Immature natural killer cell (primary cell): ENCODE measurements around the gene ZNF136. TPM values are rescaled to one million over a fixed set of nuclear protein-coding genes. Genes with fewer than 3 reads are reported as not detected.

Experiments used
- DNase-seq, 3 donors: peaks; one replicate each; pipeline ENCODE4 v3.0.0; 2022; ENCODE audit warnings: mixed read lengths in 1 of 3
- H3K27ac Mint-ChIP-seq, 6 donors: one replicate each; pipeline ENCODE4 v1.8.0; 2020; ENCODE audit warnings: mixed read lengths in 6 of 6, mild to moderate bottlenecking in 5 of 6, inconsistent platforms in 4 of 6, moderate library complexity in 3 of 6
- H3K27me3 Mint-ChIP-seq, 3 donors: one replicate each; pipeline ENCODE4 v1.8.0; 2020 to 2021; ENCODE audit warnings: low read depth in 3 of 3, mild to moderate bottlenecking in 3 of 3, mixed read lengths in 3 of 3, moderate library complexity in 3 of 3, inconsistent platforms in 1 of 3
- H3K36me3 Mint-ChIP-seq, 3 donors: one replicate each; pipeline ENCODE4 v1.8.0; 2020; ENCODE audit warnings: mixed read lengths in 3 of 3, inconsistent platforms in 2 of 3, mild to moderate bottlenecking in 2 of 3
- H3K4me1 Mint-ChIP-seq, 2 donors: one replicate each; pipeline ENCODE4 v1.8.0; 2020; ENCODE audit warnings: inconsistent platforms in 2 of 2, mild to moderate bottlenecking in 2 of 2, mixed read lengths in 2 of 2, moderate library complexity in 1 of 2
- H3K4me3 Mint-ChIP-seq, 5 donors: one replicate each; pipeline ENCODE4 v1.8.0; 2020; ENCODE audit warnings: mild to moderate bottlenecking in 5 of 5, mixed read lengths in 5 of 5, inconsistent platforms in 3 of 5, moderate library complexity in 3 of 5
- H3K9me3 Mint-ChIP-seq, 6 donors: one replicate each; pipeline ENCODE4 v1.8.0; 2020; ENCODE audit warnings: mild to moderate bottlenecking in 6 of 6, mixed read lengths in 6 of 6, inconsistent platforms in 4 of 6, moderate library complexity in 3 of 6
- polyA plus RNA-seq, 3 donors: library from polyadenylated mRNA; unstranded; fragments of 300-500 nt; fragmentation: Illumina TruSeq; gene quantifications; one replicate each; pipeline ENCODE4 v1.2.3, GENCODE V29; 2021

Gene ZNF136
- polyA plus RNA-seq, 3 donors from 2014 or later: 15.1 to 20.1 (median 18.6) TPM

DNA sequence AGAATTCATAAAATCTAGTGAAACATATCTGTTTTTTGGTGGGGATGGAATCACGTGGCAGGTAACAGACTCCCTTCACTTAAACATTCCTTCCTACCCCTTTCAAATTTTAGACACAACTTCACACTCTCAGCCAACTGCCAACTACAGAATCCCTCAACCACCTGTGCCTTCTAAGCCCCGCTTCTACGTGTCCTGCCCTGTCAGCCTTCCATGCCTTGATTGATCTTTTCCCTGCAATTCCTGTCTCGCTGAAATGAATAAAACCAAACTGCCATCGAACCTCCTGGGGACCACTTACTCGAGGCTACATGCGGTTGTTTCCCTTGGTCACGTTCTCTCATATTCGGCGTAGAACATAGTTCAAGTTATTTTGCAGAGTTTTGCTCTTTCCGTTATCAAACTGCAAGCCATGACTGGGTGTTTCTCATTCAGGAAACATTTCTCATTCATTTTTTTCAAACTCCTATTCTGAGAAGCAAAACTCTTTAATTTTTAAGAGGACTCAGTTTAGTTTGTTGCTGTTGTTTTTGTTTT lies 7.5 kb upstream of the ZNF136 start:
- Mint-ChIP-seq H3K36me3 (peaks cover 0 to 3% (median 0%) of the 10 kb centered on the region in 3 donors), H3K4me1 (peaks cover 25 to 28% of the 10 kb centered on the region in 2 donors), H3K27ac (peak overlapping the region in 5 of 6 donors; percentile 1 to 78 (median 73)), H3K4me3 (peak overlapping the region; percentile 83 to 94 (median 91)), H3K27me3 (peaks cover 0 to 5% (median 3%) of the 10 kb centered on the region in 3 donors), H3K9me3 (peaks cover 0 to 2% (median 0%) of the 10 kb centered on the region in 6 donors)
- DNase-seq: no peak

DNA sequence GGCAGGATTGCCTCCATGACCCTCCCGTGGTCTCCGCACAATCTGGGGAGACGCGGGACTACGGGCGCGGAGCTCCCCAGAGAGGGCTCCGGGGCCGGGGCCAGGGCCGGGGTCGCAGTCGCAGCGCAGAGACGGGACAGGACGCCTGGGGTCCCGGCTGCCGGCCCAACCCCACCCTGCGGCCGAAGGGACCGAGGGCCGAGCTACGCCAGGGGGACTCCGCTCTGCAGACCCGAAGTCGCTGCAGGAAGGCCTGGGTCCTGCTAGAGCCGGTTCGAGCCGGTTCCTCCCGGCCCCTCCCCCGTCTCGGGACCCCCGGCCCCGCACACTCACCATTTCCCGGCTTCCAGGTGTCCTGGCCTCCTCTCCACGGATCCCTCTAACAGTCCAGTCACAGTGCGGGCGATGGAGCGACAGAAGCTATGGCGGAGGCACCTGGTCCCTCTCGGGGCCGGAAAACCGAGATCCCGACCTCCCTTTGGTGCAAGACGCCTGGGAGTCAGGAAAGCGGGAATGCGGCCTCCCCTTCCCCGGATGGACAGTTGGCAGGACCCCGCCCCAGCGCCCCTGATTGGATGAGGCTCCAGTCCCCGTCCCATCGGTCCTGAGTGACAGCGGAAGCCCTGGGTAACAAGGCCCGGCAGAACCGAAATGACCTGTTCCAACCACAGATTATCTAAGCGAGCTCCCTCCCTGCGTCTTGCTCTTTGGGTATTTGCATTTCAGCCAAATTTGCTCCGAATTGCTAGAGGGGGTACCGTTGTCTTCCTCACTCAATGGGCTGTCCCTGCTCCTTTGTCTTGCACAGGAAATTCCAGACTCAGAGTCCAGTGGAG lies 6.5 kb upstream of the ZNF136 start, which contains the start of gene ZNF625:
Gene ZNF625, minus strand, starts transcription at position 512 of the 836 bp plus-strand sequence. Its CDS starts 176 bp downstream, at position 336.
- H3K4me1 Mint-ChIP-seq: peaks cover 25 to 28% of the 10 kb centered on the region in 2 donors
- H3K27me3 Mint-ChIP-seq: peaks cover 0 to 5% (median 3%) of the 10 kb centered on the region in 3 donors

DNA sequence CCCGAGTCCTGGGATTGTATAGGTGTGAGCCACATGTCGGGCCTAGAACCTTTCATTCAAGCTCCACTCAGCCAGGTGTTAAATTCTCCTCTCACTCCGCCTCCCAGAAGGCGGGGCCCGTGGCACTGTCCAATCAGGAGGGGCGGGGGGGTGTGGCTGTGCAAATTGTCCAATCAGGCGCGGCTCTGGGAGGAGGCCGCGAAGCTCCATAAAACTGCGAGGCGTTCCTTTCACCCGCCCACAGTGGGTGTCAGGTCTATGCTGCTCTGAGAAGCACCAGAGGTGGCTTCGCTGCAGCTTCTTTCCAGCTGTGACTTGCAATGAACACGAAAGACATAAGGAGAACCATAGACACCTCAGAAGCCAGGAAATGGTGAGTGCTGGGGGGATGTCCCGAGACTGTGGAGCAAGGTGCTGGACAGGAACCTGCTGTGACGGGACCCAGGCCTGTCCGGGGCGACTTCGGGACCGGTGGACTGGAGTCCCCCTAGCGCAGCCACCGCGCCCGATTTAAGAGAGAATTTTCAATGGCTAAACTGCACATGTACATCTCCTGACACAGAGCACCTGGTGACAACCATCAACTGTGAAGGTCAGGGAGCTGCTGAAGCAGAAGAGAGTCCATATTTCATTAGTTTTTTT lies 3.0 kb upstream of the ZNF136 start:
- H3K27me3 Mint-ChIP-seq: peaks cover 2 to 4% (median 4%) of the 10 kb centered on the region in 3 donors
- H3K4me1 Mint-ChIP-seq: peaks cover 41 to 47% of the 10 kb centered on the region in 2 donors
- DNase-seq: no peak
- H3K9me3 Mint-ChIP-seq: no peaks in the 10 kb centered on the region
- H3K27ac Mint-ChIP-seq: no peak overlapping the region
- H3K4me3 Mint-ChIP-seq: peak overlapping the region in 1 of 5 donors; percentile 27
- H3K36me3 Mint-ChIP-seq: peaks cover 0 to under 1% (median 0%) of the 10 kb centered on the region in 3 donors

More for the DNA sequence above, 6.5 kb upstream of the ZNF136 start, which contains the start of gene ZNF625:
- Mint-ChIP-seq H3K9me3 (peaks cover 0 to 2% (median 0%) of the 10 kb centered on the region in 6 donors), H3K4me3 (peak within 1 kb of the TSS; percentile 83 to 94 (median 91)), H3K36me3 (no peaks in the 10 kb centered on the region), H3K27ac (peak within 1 kb of the TSS; percentile 62 to 91 (median 80))
- DNase-seq: peak; percentile 32 to 36 (median 32)

DNA sequence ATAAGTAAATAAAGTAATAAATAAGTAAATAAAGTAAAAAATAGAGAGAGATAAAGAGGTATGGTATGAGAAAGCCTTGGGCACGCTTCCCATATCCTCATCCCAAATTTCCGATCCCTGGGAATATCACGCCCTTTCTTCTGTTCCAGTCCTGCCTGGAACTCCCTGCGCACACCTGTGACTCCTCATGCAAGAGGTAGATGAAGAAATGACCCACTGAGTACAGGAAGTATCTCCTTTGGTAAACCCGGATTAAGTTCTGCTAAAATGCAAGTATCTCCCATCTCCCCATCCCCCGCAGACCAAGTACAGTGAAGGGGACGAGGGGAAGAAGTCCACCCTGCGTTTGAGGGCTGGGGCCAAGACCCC lies 399 bp upstream of the ZNF136 start:
- no peak for DNase-seq
- no peaks in the 10 kb centered on the region for H3K9me3 Mint-ChIP-seq
- peaks cover 0 to 4% (median 0%) of the 10 kb centered on the region in 3 donors for H3K36me3 Mint-ChIP-seq
- H3K4me3 Mint-ChIP-seq: peak overlapping the region; percentile 95 to 100 (median 97)
- H3K27ac Mint-ChIP-seq: peak overlapping the region; percentile 96 to 99 (median 98)
- peaks cover 46 to 54% of the 10 kb centered on the region in 2 donors for H3K4me1 Mint-ChIP-seq
- peaks cover 2% of the 10 kb centered on the region in 3 donors for H3K27me3 Mint-ChIP-seq

DNA sequence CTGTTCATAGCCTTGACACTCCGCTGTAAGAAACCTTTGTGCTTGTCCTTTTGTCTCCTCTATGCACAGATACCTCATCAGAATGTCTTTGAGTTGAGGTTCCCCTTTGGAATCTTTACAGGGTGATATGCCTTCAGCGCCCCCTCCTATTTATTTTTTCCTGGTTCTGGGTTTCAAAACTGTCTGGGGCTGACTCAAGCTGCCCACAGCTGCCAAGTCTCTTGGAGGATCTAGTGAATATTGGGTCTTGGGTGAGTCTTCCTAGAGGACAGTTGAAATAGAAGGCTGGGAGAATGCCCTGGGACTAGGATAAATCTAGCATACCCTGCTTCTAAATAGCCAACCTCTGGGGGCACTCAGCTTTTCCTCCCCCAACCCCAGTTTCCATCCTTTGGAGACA lies 930 bp downstream of the ZNF136 start:
- Mint-ChIP-seq H3K27ac (peak overlapping the region; percentile 95 to 100 (median 96)), H3K9me3 (no peaks in the 10 kb centered on the region), H3K36me3 (peaks cover 0 to 4% (median 0%) of the 10 kb centered on the region in 3 donors), H3K4me1 (peaks cover 45 to 54% of the 10 kb centered on the region in 2 donors), H3K27me3 (peaks cover 2% of the 10 kb centered on the region in 3 donors), H3K4me3 (peak overlapping the region; percentile 94 to 100 (median 96))
- no peak for DNase-seq

DNA sequence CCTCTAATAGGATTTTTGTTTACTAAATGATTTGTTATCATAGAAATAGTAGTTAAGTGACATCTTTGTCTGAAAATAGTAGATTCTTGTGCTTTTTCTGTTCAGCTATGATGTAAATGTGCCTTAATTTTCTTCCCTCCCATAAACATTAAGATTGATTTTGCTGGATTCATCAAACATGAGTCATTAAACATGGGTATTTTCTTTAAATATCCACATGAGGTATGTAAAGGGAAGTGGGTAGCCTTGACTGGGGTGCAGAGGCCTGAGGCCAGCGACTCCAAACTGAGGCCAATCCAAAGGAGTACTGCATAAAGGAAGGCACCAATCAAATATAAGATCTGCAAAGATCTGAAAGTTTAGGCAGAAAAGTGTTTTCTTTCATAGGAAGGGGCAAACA lies 3.7 kb downstream of the ZNF136 start:
- peaks cover 2% of the 10 kb centered on the region in 3 donors for H3K27me3 Mint-ChIP-seq
- peaks cover 47 to 59% of the 10 kb centered on the region in 2 donors for H3K4me1 Mint-ChIP-seq
- peak overlapping the region; percentile 4 to 67 (median 46) for H3K27ac Mint-ChIP-seq
- H3K4me3 Mint-ChIP-seq: no peak overlapping the region
- DNase-seq: no peak
- no peaks in the 10 kb centered on the region for H3K9me3 Mint-ChIP-seq
- H3K36me3 Mint-ChIP-seq: peaks cover 4 to 14% (median 9%) of the 10 kb centered on the region in 3 donors

DNA sequence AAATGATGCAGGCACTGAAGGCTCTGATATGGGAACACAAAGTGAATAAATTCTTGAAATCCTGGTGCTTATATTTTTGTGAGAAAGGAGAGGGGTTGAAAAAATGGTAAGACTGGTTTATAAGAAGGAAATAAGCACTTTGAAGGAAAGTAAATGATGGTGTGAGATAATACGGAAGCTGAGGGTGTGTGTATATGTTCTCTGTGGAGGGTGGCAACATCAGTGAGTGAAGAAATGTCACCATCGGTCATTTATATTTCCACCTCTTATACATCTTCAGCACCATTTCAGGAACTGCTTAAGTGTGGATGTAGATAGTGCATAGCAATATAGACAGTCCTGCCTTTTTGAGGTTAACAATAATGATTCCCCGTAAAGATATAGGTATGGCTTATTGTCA lies 17.5 kb downstream of the ZNF136 start:
- DNase-seq: peak; percentile 26 to 49 (median 44)
- H3K4me3 Mint-ChIP-seq: peak overlapping the region; percentile 70 to 81 (median 72)
- H3K36me3 Mint-ChIP-seq: peaks cover 29 to 44% (median 30%) of the 10 kb centered on the region in 3 donors
- H3K9me3 Mint-ChIP-seq: peaks cover 0 to 31% (median 6%) of the 10 kb centered on the region in 6 donors
- peaks cover 63 to 83% of the 10 kb centered on the region in 2 donors for H3K4me1 Mint-ChIP-seq
- H3K27ac Mint-ChIP-seq: peak overlapping the region; percentile 61 to 90 (median 82)
- H3K27me3 Mint-ChIP-seq: no peaks in the 10 kb centered on the region

DNA sequence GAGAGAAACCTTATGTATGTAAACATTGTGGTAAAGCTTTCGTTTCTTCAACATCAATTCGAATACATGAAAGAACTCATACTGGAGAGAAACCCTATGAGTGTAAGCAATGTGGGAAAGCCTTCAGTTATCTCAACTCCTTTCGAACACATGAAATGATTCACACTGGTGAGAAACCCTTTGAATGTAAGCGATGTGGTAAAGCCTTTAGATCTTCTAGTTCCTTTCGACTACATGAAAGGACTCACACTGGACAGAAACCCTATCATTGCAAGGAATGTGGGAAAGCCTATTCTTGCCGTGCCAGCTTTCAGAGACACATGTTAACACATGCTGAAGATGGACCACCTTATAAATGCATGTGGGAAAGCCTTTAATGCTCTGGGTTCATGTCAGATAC lies 24.7 kb downstream of the ZNF136 start:
- H3K36me3 Mint-ChIP-seq: peaks cover 54 to 79% (median 76%) of the 10 kb centered on the region in 3 donors
- peaks cover 0 to 6% (median 3%) of the 10 kb centered on the region in 3 donors for H3K27me3 Mint-ChIP-seq
- H3K9me3 Mint-ChIP-seq: peaks cover 15 to 81% (median 53%) of the 10 kb centered on the region in 6 donors
- peaks cover 10 to 26% of the 10 kb centered on the region in 2 donors for H3K4me1 Mint-ChIP-seq
- H3K4me3 Mint-ChIP-seq: no peak overlapping the region
- no peak for DNase-seq
- H3K27ac Mint-ChIP-seq: no peak overlapping the region

DNA sequence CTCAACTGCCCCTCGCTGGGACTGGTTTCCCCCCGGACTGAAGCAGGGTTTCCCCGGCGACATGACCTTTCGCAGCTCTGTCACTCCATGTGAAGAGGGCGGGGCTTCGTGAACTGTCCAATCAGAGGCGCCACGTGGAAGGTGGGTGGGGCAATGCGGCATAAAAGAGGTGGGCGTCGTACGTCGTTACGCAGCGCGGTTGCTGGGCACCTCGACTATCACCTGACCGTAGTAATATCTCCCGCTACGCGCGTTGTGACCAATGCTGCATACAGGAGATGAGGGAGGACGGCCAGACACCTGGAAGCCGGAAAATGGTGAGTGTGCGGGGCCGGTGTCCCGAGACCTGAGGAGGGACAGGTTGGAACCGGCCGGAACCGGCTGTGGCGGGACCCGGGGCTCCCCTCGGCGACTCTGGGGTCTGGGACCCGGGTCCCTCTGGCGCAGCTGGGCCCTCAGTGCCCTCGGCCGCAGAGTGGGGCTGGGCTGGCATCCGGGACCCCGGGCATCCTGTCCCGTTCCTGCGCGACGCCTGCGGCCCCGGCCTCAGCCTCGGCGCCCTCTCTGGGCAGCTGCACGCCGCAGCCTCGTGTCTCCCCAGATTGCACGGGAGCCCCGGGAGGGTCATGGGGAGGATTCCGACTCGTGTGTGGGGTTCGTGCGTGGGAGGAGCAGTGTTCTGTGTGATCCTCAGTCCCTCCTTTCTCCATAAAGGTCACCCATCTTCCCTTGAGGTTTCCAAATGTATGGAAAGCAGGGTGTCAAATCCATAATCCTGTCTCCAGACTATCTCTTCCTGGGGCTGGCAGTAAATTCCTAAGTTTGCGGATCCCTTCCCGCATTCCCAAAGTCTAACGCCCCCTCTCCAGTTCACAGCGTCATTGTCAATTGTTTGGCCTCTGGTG lies 32.2 kb downstream of the ZNF136 start:
- peaks cover 2 to 5% (median 4%) of the 10 kb centered on the region in 3 donors for H3K27me3 Mint-ChIP-seq
- peaks cover 37 to 49% of the 10 kb centered on the region in 2 donors for H3K4me1 Mint-ChIP-seq
- peaks cover 2 to 64% (median 9%) of the 10 kb centered on the region in 6 donors for H3K9me3 Mint-ChIP-seq
- peaks cover 8 to 27% (median 24%) of the 10 kb centered on the region in 3 donors for H3K36me3 Mint-ChIP-seq
- peak overlapping the region; percentile 91 to 96 (median 94) for H3K4me3 Mint-ChIP-seq
- peak overlapping the region; percentile 88 to 95 (median 90) for H3K27ac Mint-ChIP-seq
- DNase-seq: peak; percentile 88 to 91 (median 89)

DNA sequence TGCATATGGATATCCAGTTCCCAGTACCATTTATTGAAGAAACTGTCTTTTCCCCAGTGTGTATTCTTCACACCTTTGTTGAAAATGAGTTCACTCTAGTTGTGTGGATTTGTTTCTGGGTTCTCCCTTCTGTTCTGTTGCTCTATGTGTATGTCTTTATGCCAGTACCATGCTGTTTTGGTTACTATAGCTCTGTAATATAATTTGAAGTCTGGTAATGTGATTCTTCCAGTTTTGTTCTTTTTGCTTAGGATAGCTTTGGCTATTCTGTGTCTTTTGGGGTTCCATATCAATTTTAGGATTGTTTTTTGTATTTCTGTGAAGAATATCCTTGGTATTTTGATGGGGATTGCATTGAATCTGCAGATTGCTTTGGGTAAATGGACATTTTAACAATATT lies 35.2 kb downstream of the ZNF136 start:
- DNase-seq: no peak
- Mint-ChIP-seq H3K9me3 (peaks cover 0 to 43% (median 4%) of the 10 kb centered on the region in 6 donors), H3K4me3 (no peak overlapping the region), H3K36me3 (peaks cover 0 to 13% (median 8%) of the 10 kb centered on the region in 3 donors), H3K27ac (no peak overlapping the region), H3K4me1 (peaks cover 48 to 71% of the 10 kb centered on the region in 2 donors), H3K27me3 (peaks cover 2 to 6% (median 5%) of the 10 kb centered on the region in 3 donors)

DNA sequence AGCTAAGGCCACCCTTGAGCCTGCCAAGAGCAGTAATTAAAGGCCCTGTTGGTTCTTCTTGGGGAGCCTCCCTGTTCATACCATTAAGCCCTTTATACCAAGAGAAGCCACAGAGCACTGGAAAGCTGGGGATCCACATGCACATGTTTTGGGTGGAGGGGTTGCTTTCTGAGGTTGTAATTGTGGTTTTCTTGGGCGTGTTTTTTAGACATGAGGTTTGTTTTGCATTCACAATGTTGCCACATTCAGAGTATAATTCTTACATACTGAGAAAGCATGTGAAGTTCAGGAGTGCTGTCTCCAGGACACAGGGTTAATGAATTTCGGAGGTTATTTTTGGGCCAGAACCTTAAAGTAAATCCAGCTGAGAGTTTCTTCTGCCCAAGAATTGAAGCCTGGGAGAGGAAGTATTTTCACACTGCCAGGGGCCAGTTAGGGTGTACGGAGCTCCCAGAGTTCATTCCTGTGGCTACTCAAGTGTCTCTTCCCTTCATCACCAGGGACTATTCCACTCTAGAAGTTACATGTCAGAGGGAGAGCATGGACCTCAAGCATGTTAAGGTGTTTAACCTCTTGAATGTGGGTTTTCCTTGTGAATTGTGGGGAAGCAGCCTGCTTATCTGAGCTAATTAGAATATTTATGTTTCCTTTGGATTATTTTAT lies 37.0 kb downstream of the ZNF136 start:
- peak overlapping the region in 2 of 5 donors; percentile 2 to 21 for H3K4me3 Mint-ChIP-seq
- H3K27me3 Mint-ChIP-seq: peaks cover 2 to 3% (median 3%) of the 10 kb centered on the region in 3 donors
- DNase-seq: no peak
- peak overlapping the region in 4 of 6 donors; percentile 17 to 69 (median 46) for H3K27ac Mint-ChIP-seq
- H3K4me1 Mint-ChIP-seq: peaks cover 40 to 61% of the 10 kb centered on the region in 2 donors
- H3K9me3 Mint-ChIP-seq: peaks cover 0 to 36% (median 3%) of the 10 kb centered on the region in 6 donors
- peaks cover 0 to 13% (median 8%) of the 10 kb centered on the region in 3 donors for H3K36me3 Mint-ChIP-seq

DNA sequence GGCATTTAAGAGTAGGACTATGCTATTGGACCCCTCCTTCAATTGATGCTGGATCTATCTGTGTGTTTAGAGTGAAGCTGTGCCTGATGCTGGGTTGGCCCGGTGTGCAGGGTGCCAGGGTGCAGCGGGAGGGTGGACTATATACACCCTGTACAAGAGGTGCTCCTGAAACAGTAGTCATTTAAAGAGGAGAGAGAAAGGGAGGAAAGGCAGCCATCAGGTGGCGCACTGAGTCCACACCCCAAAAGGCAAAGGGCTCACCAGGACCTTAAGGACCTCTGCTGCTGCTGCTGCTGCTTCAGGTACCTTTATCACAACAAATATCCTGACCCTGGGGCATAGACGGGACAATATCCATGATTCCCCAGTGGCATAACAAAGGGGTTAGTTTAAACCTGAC lies 39.4 kb downstream of the ZNF136 start:
- peak overlapping the region in 1 of 6 donors; percentile 34 for H3K27ac Mint-ChIP-seq
- peaks cover 8 to 23% (median 19%) of the 10 kb centered on the region in 3 donors for H3K36me3 Mint-ChIP-seq
- peaks cover 1 to 2% (median 2%) of the 10 kb centered on the region in 3 donors for H3K27me3 Mint-ChIP-seq
- peak; percentile 23 to 41 (median 35) for DNase-seq
- peaks cover 28 to 43% of the 10 kb centered on the region in 2 donors for H3K4me1 Mint-ChIP-seq
- no peak overlapping the region for H3K4me3 Mint-ChIP-seq
- peaks cover 0 to 34% (median 11%) of the 10 kb centered on the region in 6 donors for H3K9me3 Mint-ChIP-seq
